ENCODE results near the gene SEMA3B.

DNA sequence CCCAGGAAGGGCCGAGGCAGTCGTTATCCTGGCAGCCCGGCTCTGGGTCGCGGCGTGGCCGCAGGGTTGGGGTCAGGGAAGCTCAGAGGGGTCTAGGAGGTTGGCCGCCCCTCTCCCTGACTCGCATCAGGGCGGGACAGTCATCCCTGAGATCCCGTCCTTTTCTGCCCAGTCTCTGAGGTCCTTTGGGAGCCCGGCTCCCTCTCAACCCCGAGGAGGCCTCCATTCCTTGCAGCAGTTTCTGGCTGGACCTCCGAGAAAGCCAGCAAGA lies 53.1 kb downstream of the SEMA3B start:
- TF ChIP-seq, protein P1, sequence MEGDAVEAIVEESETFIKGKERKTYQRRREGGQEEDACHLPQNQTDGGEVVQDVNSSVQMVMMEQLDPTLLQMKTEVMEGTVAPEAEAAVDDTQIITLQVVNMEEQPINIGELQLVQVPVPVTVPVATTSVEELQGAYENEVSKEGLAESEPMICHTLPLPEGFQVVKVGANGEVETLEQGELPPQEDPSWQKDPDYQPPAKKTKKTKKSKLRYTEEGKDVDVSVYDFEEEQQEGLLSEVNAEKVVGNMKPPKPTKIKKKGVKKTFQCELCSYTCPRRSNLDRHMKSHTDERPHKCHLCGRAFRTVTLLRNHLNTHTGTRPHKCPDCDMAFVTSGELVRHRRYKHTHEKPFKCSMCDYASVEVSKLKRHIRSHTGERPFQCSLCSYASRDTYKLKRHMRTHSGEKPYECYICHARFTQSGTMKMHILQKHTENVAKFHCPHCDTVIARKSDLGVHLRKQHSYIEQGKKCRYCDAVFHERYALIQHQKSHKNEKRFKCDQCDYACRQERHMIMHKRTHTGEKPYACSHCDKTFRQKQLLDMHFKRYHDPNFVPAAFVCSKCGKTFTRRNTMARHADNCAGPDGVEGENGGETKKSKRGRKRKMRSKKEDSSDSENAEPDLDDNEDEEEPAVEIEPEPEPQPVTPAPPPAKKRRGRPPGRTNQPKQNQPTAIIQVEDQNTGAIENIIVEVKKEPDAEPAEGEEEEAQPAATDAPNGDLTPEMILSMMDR (IDR thresholded peaks at IDR 0.05) = no peak; the same call in 1 of the 2 replicates
- no peak for TF ChIP-seq ZFX (IDR thresholded peaks at IDR 0.05; ENCODE audit: borderline replicate concordance)
